K562 (cell line): ENCODE measurements around the gene CUTA. TPM values are rescaled to one million over a fixed set of nuclear protein-coding genes. Genes with fewer than 3 reads are reported as not detected.
A peak's percentile ranks its signal among the peaks of the same experiment; 100 is the strongest.

Experiments used
- E2F3 ChIP-seq: fragments of 250-450 bp; sonication (Bioruptor Pico); IDR thresholded peaks from 2 replicates; pipeline ENCODE4 v1.4.0; 2020; ENCODE audit warnings: mild to moderate bottlenecking
- EZH2 ChIP-seq: IDR thresholded peaks from 2 replicates; pipeline ENCODE4 v1.6.1; 2012; ENCODE audit warnings: low read depth, mild to moderate bottlenecking, inconsistent platforms, low read length, borderline replicate concordance
- HLTF ChIP-seq: fragments of 450-650 bp; IDR thresholded peaks from 2 replicates; pipeline ENCODE4 v1.6.1; 2016
- MTF1 ChIP-seq: fragments of 250-450 bp; sonication (Bioruptor Pico); IDR thresholded peaks from 2 replicates; pipeline ENCODE4 v1.9.0; 2021; ENCODE audit warnings: moderate library complexity, mild to moderate bottlenecking, inconsistent platforms, borderline replicate concordance
- polyA plus RNA-seq, 8 experiments: library from polyadenylated mRNA; depleted of rRNA in 4 of 8; stranded (reverse) in 5 of 8; unstranded in 3 of 8; fragments of >200 nt; fragmentation: Nextera tagmentation in 2 of 8; fragmentation: Illumina TruSeq in 1 of 8; extraction: Ambion mirVana in 2 of 8; extraction: Trizol in 1 of 8; gene quantifications; 2 replicates each; pipeline versions ENCODE4 v1.2.1 to v1.2.3, GENCODE V29; 2011 to 2014; ENCODE audit warnings: inconsistent platforms in 1 of 8, missing spikeins in 1 of 8
- total RNA-seq, 7 experiments: library from RNA; depleted of rRNA in 6 of 7; stranded (reverse); fragments of >200 nt in 6 of 7; fragmentation: Illumina TruSeq in 2 of 7; extraction: Trizol in 2 of 7; gene quantifications; 2 replicates each; pipeline versions ENCODE4 v1.2.1 to v1.2.3, GENCODE V29; 2011 to 2021; ENCODE audit warnings: low replicate concordance in 1 of 7
- TF ChIP-seq, protein P1 (sequence below), 2 experiments: IDR thresholded peaks; 2 replicates each; pipeline ENCODE4 v1.6.1; 2012; ENCODE audit warnings: improper control_type of control experiment in 2 of 2, low read depth in 2 of 2, low read length in 2 of 2, borderline replicate concordance in 1 of 2
- TF ChIP-seq, protein P2 (sequence below): IDR thresholded peaks from 2 replicates; pipeline ENCODE4 v1.6.1; 2016; ENCODE audit warnings: missing genetic modification characterization, missing compliant biosample characterization
- TF ChIP-seq, protein P3 (sequence below): conservative IDR thresholded peaks from 2 replicates; pipeline ENCODE4 v1.6.1; 2011; ENCODE audit warnings: low read depth, mild to moderate bottlenecking, low read length; ENCODE audit not compliant: control insufficient read depth
- TF ChIP-seq, protein P4 (sequence below): fragments of 450-650 bp; IDR thresholded peaks from 2 replicates; pipeline ENCODE4 v1.6.1; 2017; ENCODE audit warnings: antibody characterized with exemption
- TF ChIP-seq, protein P5 (sequence below): sonication (generic); formaldehyde crosslinking; IDR thresholded peaks from 2 replicates; pipeline ENCODE4 v1.8.0; 2022; ENCODE audit warnings: missing genetic modification reagents, mild to moderate bottlenecking, moderate library complexity, borderline replicate concordance
- TF ChIP-seq, protein P6 (sequence below): fragments of 450-650 bp; formaldehyde crosslinking; IDR thresholded peaks from 2 replicates; pipeline ENCODE4 v1.4.0; 2020; ENCODE audit warnings: mild to moderate bottlenecking, moderate library complexity
- TF ChIP-seq, protein P7 (sequence below): sonication (generic); formaldehyde crosslinking; IDR thresholded peaks from 2 replicates; pipeline ENCODE4 v1.8.0; 2022; ENCODE audit warnings: mild to moderate bottlenecking, missing genetic modification reagents, borderline replicate concordance

The CUTA gene
- total and polyA plus RNA-seq, 9 of the 15 experiments (the other 6 are each of a cell fraction or from before 2014, with no cell fraction given) = 166 to 682 (median 310) TPM

DNA sequence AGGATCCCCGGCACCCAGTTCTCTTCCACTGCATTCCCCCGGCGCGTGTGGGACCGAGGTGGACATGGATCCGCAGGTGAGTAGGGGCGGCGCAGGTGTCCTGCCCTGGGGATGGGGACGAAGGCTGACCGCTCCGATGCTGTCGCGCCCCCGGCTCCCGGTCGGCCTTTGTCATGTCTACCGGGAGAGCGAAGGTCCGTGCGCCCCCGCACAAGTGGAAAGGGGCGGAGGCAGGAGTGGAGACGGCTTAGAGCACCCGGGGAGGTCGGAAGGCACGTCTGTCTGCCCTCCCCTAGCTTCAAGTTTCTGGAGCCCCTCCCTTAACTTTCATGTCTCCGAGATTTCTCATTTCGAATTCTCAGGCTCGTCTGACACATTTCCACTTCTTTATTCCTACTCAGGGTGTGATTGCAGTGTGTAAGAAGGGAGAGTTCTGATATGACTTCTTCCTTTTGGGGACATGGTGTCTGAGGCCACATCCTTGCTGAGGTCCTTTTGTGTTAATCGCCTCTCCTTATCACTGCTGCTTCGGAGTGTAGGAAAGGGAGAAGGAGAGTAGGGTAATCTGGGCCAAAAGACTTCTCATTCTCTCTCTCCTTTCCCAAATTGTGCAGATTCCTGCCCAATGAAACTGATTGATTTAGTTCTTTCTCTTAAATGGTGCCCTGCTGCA, 25.8 kb downstream of the CUTA start (continued):
- TF ChIP-seq, protein P1, sequence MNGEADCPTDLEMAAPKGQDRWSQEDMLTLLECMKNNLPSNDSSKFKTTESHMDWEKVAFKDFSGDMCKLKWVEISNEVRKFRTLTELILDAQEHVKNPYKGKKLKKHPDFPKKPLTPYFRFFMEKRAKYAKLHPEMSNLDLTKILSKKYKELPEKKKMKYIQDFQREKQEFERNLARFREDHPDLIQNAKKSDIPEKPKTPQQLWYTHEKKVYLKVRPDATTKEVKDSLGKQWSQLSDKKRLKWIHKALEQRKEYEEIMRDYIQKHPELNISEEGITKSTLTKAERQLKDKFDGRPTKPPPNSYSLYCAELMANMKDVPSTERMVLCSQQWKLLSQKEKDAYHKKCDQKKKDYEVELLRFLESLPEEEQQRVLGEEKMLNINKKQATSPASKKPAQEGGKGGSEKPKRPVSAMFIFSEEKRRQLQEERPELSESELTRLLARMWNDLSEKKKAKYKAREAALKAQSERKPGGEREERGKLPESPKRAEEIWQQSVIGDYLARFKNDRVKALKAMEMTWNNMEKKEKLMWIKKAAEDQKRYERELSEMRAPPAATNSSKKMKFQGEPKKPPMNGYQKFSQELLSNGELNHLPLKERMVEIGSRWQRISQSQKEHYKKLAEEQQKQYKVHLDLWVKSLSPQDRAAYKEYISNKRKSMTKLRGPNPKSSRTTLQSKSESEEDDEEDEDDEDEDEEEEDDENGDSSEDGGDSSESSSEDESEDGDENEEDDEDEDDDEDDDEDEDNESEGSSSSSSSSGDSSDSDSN (IDR thresholded peaks at IDR 0.05; ENCODE audit: borderline replicate concordance in 1 of 2, low read depth in 2 of 2, low read length in 2 of 2) = no peak
- TF ChIP-seq, protein P2, sequence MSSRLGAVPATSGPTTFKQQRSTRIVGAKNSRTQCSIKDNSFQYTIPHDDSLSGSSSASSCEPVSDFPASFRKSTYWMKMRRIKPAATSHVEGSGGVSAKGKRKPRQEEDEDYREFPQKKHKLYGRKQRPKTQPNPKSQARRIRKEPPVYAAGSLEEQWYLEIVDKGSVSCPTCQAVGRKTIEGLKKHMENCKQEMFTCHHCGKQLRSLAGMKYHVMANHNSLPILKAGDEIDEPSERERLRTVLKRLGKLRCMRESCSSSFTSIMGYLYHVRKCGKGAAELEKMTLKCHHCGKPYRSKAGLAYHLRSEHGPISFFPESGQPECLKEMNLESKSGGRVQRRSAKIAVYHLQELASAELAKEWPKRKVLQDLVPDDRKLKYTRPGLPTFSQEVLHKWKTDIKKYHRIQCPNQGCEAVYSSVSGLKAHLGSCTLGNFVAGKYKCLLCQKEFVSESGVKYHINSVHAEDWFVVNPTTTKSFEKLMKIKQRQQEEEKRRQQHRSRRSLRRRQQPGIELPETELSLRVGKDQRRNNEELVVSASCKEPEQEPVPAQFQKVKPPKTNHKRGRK (tag) = no peak
- TF ChIP-seq, protein P3, sequence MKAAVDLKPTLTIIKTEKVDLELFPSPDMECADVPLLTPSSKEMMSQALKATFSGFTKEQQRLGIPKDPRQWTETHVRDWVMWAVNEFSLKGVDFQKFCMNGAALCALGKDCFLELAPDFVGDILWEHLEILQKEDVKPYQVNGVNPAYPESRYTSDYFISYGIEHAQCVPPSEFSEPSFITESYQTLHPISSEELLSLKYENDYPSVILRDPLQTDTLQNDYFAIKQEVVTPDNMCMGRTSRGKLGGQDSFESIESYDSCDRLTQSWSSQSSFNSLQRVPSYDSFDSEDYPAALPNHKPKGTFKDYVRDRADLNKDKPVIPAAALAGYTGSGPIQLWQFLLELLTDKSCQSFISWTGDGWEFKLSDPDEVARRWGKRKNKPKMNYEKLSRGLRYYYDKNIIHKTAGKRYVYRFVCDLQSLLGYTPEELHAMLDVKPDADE = no peak; the same call in 1 of the 2 replicates
- TF ChIP-seq EZH2 (no peak), MTF1 (CRISPR knock-in tag) (0 out of 2 replicates have a peak, but pooled peaks have one; percentile 20), E2F3 (CRISPR knock-in tag) (no peak), HLTF (0 out of 2 replicates have a peak, but pooled peaks have one; percentile 9)
- TF ChIP-seq, protein P4, sequence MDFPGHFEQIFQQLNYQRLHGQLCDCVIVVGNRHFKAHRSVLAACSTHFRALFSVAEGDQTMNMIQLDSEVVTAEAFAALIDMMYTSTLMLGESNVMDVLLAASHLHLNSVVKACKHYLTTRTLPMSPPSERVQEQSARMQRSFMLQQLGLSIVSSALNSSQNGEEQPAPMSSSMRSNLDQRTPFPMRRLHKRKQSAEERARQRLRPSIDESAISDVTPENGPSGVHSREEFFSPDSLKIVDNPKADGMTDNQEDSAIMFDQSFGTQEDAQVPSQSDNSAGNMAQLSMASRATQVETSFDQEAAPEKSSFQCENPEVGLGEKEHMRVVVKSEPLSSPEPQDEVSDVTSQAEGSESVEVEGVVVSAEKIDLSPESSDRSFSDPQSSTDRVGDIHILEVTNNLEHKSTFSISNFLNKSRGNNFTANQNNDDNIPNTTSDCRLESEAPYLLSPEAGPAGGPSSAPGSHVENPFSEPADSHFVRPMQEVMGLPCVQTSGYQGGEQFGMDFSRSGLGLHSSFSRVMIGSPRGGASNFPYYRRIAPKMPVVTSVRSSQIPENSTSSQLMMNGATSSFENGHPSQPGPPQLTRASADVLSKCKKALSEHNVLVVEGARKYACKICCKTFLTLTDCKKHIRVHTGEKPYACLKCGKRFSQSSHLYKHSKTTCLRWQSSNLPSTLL = no peak
- TF ChIP-seq, protein P5, sequence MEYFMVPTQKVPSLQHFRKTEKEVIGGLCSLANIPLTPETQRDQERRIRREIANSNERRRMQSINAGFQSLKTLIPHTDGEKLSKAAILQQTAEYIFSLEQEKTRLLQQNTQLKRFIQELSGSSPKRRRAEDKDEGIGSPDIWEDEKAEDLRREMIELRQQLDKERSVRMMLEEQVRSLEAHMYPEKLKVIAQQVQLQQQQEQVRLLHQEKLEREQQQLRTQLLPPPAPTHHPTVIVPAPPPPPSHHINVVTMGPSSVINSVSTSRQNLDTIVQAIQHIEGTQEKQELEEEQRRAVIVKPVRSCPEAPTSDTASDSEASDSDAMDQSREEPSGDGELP (CRISPR knock-in tag) = no peak; the same call in 1 of the 2 replicates
- TF ChIP-seq, protein P6, sequence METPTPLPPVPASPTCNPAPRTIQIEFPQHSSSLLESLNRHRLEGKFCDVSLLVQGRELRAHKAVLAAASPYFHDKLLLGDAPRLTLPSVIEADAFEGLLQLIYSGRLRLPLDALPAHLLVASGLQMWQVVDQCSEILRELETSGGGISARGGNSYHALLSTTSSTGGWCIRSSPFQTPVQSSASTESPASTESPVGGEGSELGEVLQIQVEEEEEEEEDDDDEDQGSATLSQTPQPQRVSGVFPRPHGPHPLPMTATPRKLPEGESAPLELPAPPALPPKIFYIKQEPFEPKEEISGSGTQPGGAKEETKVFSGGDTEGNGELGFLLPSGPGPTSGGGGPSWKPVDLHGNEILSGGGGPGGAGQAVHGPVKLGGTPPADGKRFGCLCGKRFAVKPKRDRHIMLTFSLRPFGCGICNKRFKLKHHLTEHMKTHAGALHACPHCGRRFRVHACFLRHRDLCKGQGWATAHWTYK = no peak
- TF ChIP-seq, protein P7, sequence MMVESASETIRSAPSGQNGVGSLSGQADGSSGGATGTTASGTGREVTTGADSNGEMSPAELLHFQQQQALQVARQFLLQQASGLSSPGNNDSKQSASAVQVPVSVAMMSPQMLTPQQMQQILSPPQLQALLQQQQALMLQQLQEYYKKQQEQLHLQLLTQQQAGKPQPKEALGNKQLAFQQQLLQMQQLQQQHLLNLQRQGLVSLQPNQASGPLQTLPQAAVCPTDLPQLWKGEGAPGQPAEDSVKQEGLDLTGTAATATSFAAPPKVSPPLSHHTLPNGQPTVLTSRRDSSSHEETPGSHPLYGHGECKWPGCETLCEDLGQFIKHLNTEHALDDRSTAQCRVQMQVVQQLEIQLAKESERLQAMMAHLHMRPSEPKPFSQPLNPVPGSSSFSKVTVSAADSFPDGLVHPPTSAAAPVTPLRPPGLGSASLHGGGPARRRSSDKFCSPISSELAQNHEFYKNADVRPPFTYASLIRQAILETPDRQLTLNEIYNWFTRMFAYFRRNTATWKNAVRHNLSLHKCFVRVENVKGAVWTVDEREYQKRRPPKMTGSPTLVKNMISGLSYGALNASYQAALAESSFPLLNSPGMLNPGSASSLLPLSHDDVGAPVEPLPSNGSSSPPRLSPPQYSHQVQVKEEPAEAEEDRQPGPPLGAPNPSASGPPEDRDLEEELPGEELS (CRISPR knock-in tag) = no peak
